ENCODE results near the gene ZNF423.

GRCh38 chr16:49576173-49576494 lies 279.8 kb downstream of the ZNF423 start:
- TF ChIP-seq, protein P1, sequence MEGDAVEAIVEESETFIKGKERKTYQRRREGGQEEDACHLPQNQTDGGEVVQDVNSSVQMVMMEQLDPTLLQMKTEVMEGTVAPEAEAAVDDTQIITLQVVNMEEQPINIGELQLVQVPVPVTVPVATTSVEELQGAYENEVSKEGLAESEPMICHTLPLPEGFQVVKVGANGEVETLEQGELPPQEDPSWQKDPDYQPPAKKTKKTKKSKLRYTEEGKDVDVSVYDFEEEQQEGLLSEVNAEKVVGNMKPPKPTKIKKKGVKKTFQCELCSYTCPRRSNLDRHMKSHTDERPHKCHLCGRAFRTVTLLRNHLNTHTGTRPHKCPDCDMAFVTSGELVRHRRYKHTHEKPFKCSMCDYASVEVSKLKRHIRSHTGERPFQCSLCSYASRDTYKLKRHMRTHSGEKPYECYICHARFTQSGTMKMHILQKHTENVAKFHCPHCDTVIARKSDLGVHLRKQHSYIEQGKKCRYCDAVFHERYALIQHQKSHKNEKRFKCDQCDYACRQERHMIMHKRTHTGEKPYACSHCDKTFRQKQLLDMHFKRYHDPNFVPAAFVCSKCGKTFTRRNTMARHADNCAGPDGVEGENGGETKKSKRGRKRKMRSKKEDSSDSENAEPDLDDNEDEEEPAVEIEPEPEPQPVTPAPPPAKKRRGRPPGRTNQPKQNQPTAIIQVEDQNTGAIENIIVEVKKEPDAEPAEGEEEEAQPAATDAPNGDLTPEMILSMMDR (IDR thresholded peaks at IDR 0.05): no peak
- no peak for TF ChIP-seq POLR2A (IDR thresholded peaks at IDR 0.05)

All from lower leg skin (tissue), 3 donors.